Skin of body (tissue), 2 donors: Measurements from ENCODE around the gene MSI2. TPM values are rescaled to one million over a fixed set of nuclear protein-coding genes. Genes with fewer than 3 reads are reported as not detected.

Experiments used
- DNase-seq: peaks from one replicate; lab custom pipeline; 2025; lab: John Stamatoyannopoulos, UW
- total RNA-seq: library from RNA; depleted of rRNA; stranded (reverse); fragments of >200 nt; gene quantifications from one replicate; pipeline ENCODE4 v1.2.3, GENCODE V29; 2014

MSI2 gene
- total RNA-seq, 1 donor from 2014 or later: 22.9 TPM

DNA sequence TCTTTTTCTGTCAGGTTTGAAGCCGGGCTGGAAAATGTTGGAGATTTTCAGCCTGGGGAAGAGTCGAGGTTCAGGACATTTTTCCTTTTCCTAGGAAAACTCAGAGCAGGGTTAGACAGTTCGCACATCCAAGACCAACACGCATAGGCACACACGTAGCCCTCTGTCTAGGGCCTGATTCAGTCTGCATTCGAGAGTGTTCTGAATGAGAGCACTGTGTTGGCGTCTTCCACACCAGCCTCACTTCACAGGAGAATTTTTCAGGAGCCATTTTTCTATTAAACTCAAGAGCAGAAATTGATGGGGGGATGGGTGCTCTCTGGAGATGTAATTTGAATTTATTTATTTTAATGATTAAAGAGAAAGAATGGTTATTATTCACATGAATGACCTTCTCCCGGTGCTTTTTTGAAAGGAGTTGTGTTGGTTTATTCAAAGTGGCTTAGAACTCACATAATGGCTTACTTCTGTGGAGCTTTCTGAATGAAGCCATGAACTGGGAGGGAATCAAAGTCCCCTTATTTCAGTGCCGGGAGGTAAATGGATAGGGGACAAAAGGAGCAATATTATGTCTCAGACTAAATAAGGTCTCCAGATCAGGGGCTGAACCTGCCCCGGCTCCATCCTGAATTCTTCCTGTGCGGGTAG lies 294.5 kb downstream of the MSI2 start:
- no peak for DNase-seq

DNA sequence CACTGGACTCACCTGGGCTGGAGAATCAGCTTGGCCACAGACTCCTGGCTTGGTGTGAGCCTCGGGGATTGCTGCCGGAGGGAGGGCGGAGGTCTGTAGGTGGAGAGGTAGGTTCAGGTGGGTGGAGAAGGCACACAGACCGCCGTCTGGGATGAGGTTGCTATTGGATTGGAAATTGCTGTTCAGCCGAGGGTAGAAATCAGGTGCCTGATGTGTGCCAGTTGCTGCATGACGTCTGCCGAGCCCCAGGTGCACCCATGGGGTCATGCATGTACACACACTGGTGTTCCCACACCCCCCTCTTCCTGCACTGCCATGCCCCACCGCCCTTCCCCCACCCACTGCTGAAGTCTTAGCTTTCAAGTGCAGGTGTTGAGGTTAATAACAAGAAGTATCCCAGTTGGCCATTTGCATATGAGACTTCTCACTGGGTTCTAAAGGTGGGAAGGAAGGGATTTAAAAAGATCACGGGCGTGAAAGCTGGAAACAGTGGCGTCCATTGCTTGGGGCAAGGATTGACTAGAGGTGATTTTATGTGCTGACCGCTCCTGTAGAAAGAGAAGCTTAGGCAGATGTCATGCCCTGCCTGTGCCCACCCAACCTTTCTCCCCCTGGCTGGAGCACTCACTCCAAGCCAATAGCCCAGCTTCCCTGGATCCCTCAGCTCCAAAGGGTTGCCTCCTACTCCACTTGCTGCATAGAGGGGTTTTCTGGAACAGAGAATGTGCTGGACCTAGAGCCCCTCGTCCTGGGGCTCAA lies 295.2 kb downstream of the MSI2 start:
- DNase-seq: no peak

- no peak for DNase-seq
These were observed 295.8 kb downstream of the MSI2 start for GRCh38 chr17:57552114-57552624.

GRCh38 chr17:57553526-57553925 lies 297.2 kb downstream of the MSI2 start:
- DNase-seq: no peak

- DNase-seq: no peak
These were observed 297.9 kb downstream of the MSI2 start for GRCh38 chr17:57553991-57554825.

- no peak for DNase-seq
These were observed 298.7 kb downstream of the MSI2 start for GRCh38 chr17:57554826-57555635.

GRCh38 chr17:57555636-57556175 lies 299.4 kb downstream of the MSI2 start:
- no peak for DNase-seq

GRCh38 chr17:57556320-57556719 lies 300.0 kb downstream of the MSI2 start:
- DNase-seq: no peak

- DNase-seq: no peak
These were observed 300.7 kb downstream of the MSI2 start for GRCh38 chr17:57556977-57557376.

DNA sequence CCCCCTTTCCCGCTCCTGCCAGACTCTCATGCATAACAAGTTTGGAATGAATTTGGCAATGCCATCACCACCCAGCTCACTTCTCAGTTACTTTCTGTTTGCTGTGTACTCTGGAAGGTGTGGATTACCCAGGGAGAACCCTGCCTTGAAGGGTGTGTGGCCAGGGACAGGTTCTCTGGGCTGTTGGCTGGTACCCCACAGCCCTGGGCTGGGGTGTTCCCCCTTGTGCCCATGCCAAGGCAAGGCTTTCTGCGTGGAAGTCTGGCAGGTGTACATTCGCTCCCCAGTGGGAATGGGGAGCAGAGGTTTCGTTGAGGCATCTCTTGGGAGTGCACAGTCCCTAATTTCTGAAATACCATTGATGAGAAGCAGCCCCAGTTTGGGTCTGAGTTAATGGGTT lies 301.1 kb downstream of the MSI2 start:
- DNase-seq: no peak

DNA sequence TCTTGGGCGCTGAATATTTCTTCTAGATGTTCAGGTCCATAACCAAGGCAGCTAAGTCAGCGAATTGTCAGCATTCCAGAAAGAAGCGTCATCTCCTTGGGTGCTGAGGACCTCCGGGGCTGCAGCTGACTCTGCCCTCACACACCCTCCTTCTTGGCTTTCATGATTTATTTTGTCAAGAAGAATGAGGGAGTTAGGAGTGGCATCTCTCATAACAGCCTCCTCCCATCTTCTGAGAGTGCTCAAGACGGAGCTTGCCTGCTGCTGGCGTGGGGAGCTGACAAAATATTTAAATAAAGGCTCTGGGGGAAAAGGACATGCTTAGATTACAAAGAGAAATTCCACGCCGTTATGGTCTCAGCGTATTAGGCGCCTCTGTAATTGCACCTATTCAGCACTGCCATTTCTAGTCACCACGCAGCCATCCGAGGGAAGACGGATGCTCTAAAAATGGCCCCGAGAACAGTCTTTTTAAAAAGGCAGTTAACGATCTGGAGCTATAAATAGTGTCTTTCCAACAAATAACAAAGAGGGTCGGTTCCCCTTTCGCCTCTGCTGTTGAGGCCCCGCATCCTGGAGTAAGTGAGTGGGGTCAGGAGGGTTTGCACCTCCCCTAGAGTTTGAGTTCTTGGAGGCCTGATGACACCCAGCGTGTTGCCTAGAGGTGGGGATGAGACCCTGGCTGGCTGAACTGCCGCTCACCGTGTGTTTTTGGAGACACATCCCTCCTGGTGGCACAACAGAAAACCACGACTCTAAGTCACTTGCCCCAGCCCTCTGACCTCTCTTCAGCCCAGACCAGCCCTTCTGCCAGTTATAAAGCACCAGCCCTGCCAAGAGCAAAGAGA lies 301.7 kb downstream of the MSI2 start:
- DNase-seq: no peak

- no peak for DNase-seq
These were observed 302.9 kb downstream of the MSI2 start for GRCh38 chr17:57559226-57559625.

DNA sequence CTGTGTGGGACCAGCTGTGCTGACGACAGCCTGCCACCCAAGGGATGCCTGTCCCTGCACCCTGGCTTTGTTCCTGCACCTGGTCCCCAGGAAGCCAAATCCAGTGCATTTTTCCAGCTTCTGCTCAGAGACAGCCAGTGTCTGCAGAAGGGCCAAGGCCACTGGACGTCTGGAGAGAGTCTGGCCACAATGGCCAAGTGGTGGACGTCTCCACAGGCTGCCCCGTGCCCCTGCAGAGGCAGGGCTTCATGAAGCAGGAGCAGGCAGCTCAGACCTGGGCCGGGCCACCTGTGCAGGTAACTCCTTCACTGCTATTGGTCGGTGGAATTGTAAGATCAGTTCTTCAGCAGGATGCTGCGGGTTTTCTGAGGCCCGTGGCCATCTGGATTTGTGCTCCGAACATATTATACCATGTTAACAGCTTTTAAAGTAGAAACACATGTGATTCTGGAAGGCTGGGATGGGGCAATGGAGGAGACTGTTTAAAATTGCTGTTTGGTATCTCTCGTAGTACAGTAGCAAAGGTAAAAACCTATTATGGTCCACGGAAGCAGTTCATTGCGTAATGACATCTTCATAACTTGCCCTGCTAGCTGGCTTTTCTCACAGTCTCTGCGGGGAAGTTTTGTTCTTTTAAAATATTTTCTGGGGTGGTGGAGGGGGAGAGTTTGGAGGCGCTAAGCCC lies 303.5 kb downstream of the MSI2 start:
- no peak for DNase-seq

DNA sequence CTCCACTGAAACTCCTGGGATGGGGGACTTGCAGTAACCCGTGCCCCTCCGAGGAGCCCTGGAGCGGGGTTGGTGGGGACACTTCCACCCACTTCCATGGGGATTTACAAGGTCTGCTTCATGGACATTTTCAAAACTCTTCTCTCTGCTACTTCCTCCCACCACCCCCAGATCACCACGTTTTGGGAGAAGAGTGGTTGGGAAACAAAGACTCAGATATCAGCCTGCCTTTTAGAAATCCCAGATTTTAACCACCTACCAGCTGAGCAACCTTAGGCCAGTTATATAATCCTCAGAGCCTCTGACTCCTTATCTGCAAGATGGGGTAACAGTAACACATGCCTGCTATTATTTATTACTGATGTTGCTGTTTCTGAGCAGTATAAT lies 304.0 kb downstream of the MSI2 start:
- no peak for DNase-seq

DNA sequence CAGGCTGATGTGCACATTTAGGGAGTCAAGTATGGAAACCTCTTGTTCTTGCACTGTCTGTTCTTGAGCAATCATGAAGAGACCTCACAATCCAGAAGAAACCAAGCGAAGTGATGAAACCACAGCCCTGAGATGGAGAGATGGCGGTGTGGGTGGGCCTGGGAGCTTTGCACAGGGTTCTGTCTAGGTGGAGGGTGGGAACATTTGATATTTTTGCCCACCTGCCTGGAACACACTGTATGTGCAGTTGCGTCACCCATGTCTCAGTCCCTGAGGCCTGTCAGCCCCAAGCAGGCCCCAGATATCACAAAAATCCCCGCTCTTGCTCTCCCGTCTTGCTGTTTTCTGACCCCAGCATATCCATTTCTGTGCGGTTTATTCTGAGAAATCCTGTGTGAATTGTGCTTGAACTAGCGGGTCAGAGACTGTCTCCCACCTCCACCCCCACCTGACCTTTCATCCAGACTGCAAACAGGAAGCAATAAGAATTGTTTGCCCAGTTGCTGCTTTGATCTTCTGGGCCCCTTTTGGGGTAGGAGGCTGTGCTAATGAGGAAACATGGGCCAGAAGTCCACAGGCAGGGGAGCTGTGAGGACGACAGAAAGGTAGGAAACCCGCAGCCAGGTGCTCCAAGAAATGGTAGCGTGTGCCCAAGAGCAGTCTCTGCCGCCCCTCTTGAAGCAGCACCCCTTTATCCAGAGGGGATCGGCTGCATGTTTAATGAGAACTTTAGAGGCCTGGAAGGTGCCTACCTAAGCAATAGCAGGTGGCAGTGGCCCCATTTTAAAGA lies 304.9 kb downstream of the MSI2 start:
- no peak for DNase-seq

GRCh38 chr17:57562184-57562698 lies 305.9 kb downstream of the MSI2 start:
- peak; percentile 29 for DNase-seq

GRCh38 chr17:57563958-57564357 lies 307.6 kb downstream of the MSI2 start:
- DNase-seq: no peak

DNA sequence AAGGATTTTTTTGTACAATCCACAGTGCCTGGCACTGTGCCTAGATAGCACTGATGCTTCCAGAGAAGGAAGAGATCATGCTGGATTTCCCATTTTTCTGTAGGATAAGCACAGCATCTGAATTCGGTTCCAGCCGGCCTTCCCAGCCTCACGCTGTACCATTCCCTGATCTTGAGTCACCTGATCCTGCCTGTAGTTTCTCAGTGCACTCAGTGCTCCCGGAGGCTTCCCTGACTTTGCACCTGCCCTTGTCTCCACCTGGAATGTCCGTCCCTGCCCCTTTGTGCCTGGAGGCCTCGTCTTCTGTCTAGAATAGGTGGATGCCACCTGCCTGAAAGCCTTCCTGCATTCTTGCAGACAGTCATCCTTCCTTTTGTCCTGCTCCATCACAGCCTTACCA lies 308.9 kb downstream of the MSI2 start:
- DNase-seq: no peak
